GM12878 (cell line): ENCODE measurements around the gene B9D1.

Experiments used
- CHD2 ChIP-seq: IDR thresholded peaks from 2 replicates; pipeline ENCODE4 v1.6.1; 2011; ENCODE audit warnings: low read depth, low read length, improper control_type of control experiment, borderline replicate concordance
- CREM ChIP-seq: IDR thresholded peaks from 2 replicates; pipeline ENCODE4 v1.6.1; 2014; ENCODE audit warnings: antibody characterized with exemption, low read depth
- EZH2 ChIP-seq: IDR thresholded peaks from 2 replicates; pipeline ENCODE4 v1.6.1; 2012; ENCODE audit warnings: low read depth, mild to moderate bottlenecking, control low read depth, inconsistent platforms, low read length, borderline replicate concordance; ENCODE audit not compliant: control insufficient read depth
- NR2C2 ChIP-seq: IDR thresholded peaks from 2 replicates; pipeline ENCODE4 v1.6.1; 2011; ENCODE audit warnings: borderline replicate concordance, low read depth; ENCODE audit not compliant: control insufficient read depth, insufficient read length
- POLR2A ChIP-seq: IDR thresholded peaks from 2 replicates; pipeline ENCODE4 v1.6.1; 2011; ENCODE audit warnings: low read depth, mild to moderate bottlenecking, low read length
- SMC3 ChIP-seq: IDR thresholded peaks from 2 replicates; pipeline ENCODE4 v1.6.1; 2011; ENCODE audit warnings: low read length, improper control_type of control experiment, borderline replicate concordance
- TF ChIP-seq, protein P1 (sequence below), 3 experiments: IDR thresholded peaks in 2 of 3; conservative IDR thresholded peaks in 1 of 3; 2 replicates each; pipeline ENCODE4 v1.5.1; 2011; ENCODE audit warnings: low read depth in 3 of 3, low read length in 3 of 3, mild to moderate bottlenecking in 3 of 3, control low read depth in 2 of 3, moderate library complexity in 2 of 3, inconsistent platforms in 1 of 3, mixed read lengths in 1 of 3; ENCODE audit not compliant: control insufficient read depth in 2 of 3, insufficient read depth in 1 of 3; ENCODE audit errors: extremely low read depth in 1 of 3
- TF ChIP-seq, protein P2 (sequence below): IDR thresholded peaks from 2 replicates; pipeline ENCODE4 v1.6.1; 2012; ENCODE audit warnings: low read depth, low read length, improper control_type of control experiment
- TF ChIP-seq, protein P3 (sequence below): fragments of 450-650 bp; formaldehyde crosslinking; IDR thresholded peaks from 2 replicates; pipeline ENCODE4 v1.5.0; 2022; ENCODE audit warnings: mild to moderate bottlenecking, missing genetic modification characterization

DNA sequence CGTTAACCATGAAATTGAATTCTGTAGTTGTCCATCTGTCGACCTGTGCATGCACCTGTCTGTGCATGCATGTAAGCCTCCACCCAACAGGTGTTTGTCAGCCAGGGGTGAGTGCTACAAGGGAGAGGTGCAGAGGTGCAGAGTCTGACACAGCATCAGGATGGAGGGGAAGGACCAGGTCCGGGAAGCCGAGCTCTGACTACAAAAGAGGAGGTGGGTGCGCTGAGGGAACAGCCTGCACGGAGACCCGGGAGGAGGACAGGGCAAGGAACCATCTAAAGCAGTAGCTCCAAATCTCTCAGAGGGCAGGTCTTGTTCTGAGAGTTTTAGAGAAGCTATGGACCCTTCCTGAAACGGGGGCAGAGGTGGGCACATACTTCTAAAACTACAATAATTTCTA lies 54.1 kb downstream of the B9D1 start:
- TF ChIP-seq, protein P1, sequence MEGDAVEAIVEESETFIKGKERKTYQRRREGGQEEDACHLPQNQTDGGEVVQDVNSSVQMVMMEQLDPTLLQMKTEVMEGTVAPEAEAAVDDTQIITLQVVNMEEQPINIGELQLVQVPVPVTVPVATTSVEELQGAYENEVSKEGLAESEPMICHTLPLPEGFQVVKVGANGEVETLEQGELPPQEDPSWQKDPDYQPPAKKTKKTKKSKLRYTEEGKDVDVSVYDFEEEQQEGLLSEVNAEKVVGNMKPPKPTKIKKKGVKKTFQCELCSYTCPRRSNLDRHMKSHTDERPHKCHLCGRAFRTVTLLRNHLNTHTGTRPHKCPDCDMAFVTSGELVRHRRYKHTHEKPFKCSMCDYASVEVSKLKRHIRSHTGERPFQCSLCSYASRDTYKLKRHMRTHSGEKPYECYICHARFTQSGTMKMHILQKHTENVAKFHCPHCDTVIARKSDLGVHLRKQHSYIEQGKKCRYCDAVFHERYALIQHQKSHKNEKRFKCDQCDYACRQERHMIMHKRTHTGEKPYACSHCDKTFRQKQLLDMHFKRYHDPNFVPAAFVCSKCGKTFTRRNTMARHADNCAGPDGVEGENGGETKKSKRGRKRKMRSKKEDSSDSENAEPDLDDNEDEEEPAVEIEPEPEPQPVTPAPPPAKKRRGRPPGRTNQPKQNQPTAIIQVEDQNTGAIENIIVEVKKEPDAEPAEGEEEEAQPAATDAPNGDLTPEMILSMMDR (IDR thresholded peaks at IDR 0.05 in 2 of 3, conservative IDR thresholded peaks at IDR 0.05 in 1 of 3; ENCODE audit: control insufficient read depth in 2 of 3, extremely low read depth in 1 of 3, insufficient read depth in 1 of 3, low read depth in 3 of 3, low read length in 3 of 3) = no peak
- TF ChIP-seq POLR2A (no peak), CHD2 (no peak), EZH2 (no peak), CREM (no peak), NR2C2 (no peak), SMC3 (no peak)
- TF ChIP-seq, protein P2, sequence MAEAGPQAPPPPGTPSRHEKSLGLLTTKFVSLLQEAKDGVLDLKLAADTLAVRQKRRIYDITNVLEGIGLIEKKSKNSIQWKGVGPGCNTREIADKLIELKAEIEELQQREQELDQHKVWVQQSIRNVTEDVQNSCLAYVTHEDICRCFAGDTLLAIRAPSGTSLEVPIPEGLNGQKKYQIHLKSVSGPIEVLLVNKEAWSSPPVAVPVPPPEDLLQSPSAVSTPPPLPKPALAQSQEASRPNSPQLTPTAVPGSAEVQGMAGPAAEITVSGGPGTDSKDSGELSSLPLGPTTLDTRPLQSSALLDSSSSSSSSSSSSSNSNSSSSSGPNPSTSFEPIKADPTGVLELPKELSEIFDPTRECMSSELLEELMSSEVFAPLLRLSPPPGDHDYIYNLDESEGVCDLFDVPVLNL = no peak
- TF ChIP-seq, protein P3, sequence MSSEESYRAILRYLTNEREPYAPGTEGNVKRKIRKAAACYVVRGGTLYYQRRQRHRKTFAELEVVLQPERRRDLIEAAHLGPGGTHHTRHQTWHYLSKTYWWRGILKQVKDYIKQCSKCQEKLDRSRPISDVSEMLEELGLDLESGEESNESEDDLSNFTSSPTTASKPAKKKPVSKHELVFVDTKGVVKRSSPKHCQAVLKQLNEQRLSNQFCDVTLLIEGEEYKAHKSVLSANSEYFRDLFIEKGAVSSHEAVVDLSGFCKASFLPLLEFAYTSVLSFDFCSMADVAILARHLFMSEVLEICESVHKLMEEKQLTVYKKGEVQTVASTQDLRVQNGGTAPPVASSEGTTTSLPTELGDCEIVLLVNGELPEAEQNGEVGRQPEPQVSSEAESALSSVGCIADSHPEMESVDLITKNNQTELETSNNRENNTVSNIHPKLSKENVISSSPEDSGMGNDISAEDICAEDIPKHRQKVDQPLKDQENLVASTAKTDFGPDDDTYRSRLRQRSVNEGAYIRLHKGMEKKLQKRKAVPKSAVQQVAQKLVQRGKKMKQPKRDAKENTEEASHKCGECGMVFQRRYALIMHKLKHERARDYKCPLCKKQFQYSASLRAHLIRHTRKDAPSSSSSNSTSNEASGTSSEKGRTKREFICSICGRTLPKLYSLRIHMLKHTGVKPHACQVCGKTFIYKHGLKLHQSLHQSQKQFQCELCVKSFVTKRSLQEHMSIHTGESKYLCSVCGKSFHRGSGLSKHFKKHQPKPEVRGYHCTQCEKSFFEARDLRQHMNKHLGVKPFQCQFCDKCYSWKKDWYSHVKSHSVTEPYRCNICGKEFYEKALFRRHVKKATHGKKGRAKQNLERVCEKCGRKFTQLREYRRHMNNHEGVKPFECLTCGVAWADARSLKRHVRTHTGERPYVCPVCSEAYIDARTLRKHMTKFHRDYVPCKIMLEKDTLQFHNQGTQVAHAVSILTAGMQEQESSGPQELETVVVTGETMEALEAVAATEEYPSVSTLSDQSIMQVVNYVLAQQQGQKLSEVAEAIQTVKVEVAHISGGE (CRISPR knock-in tag) = no peak
